ENCODE results near the gene DCXR. TPM values are rescaled to one million over a fixed set of nuclear protein-coding genes. Genes with fewer than 3 reads are reported as not detected.

DCXR gene
- total RNA-seq, 4 donors from 2014 or later = 78.6 to 135 (median 102) TPM

GRCh38 chr17:82019690-82020571 lies 17.6 kb downstream of the DCXR start:
- peaks cover 3 to 25% (median 18%) of the 10 kb centered on the region in 4 donors for H3K36me3 ChIP-seq
- DNase-seq (ENCODE audit: extremely low spot score) = no peak
- H3K4me3 ChIP-seq = no peak overlapping the region
- H3K4me1 ChIP-seq = peaks cover 26 to 48% (median 38%) of the 10 kb centered on the region in 4 donors
- H3K27ac ChIP-seq (replicated peaks in 1 of 4) = no peak overlapping the region
- intact Hi-C loops (cut with DNase I) = no loop called here
- WGBS = 55% methylated on average over 16 of the region's 34 CpGs
- no peak for TF ChIP-seq POLR2A (IDR thresholded peaks at IDR 0.05; ENCODE audit: low read depth)
- no peak for TF ChIP-seq POLR2AphosphoS5 (IDR thresholded peaks at IDR 0.05)
- peak; percentile 39 to 80 (median 58) for TF ChIP-seq CTCF (IDR thresholded peaks at IDR 0.05)
- TF ChIP-seq EP300 (IDR thresholded peaks at IDR 0.05) = no peak
- no peaks in the 10 kb centered on the region for H3K27me3 ChIP-seq
- H3K9me3 ChIP-seq = no peaks in the 10 kb centered on the region

- intact Hi-C loops (cut with DNase I) = no loop called here
- Histone ChIP-seq H3K27me3 (no peaks in the 10 kb centered on the region), H3K27ac (replicated peaks in 1 of 4) (no peak overlapping the region), H3K4me1 (peaks cover 24 to 40% (median 33%) of the 10 kb centered on the region in 4 donors), H3K9me3 (no peaks in the 10 kb centered on the region), H3K36me3 (peaks cover 3 to 25% (median 18%) of the 10 kb centered on the region in 4 donors), H3K4me3 (no peak overlapping the region)
- no peak for DNase-seq (ENCODE audit: extremely low spot score)
- 93% methylated on average over 21 of the region's 33 CpGs for WGBS
- TF ChIP-seq POLR2AphosphoS5 (IDR thresholded peaks at IDR 0.05) (no peak), POLR2A (IDR thresholded peaks at IDR 0.05; ENCODE audit: low read depth) (no peak), EP300 (IDR thresholded peaks at IDR 0.05) (no peak), CTCF (IDR thresholded peaks at IDR 0.05) (no peak)
Observed at GRCh38 chr17:82018989-82019689, 18.4 kb downstream of the DCXR start.

GRCh38 chr17:82018152-82018988 lies 19.1 kb downstream of the DCXR start:
- peaks cover 17 to 33% (median 26%) of the 10 kb centered on the region in 4 donors for H3K4me1 ChIP-seq
- H3K27ac ChIP-seq (replicated peaks in 1 of 4) = no peak overlapping the region
- intact Hi-C loops (cut with DNase I) = no loop called here
- no peak for DNase-seq (ENCODE audit: extremely low spot score)
- no peaks in the 10 kb centered on the region for H3K27me3 ChIP-seq
- peaks cover 3 to 25% (median 18%) of the 10 kb centered on the region in 4 donors for H3K36me3 ChIP-seq
- no peaks in the 10 kb centered on the region for H3K9me3 ChIP-seq
- WGBS = 66% methylated on average over 14 of the region's 19 CpGs
- TF ChIP-seq EP300 (IDR thresholded peaks at IDR 0.05) (no peak), POLR2A (IDR thresholded peaks at IDR 0.05; ENCODE audit: low read depth) (no peak), CTCF (IDR thresholded peaks at IDR 0.05) (no peak), POLR2AphosphoS5 (IDR thresholded peaks at IDR 0.05) (no peak)
- H3K4me3 ChIP-seq = no peak overlapping the region

- Histone ChIP-seq H3K9me3 (no peaks in the 10 kb centered on the region), H3K4me3 (no peak overlapping the region), H3K36me3 (peaks cover 3 to 26% (median 19%) of the 10 kb centered on the region in 4 donors), H3K27ac (replicated peaks in 1 of 4) (no peak overlapping the region), H3K4me1 (peaks cover 21 to 31% (median 26%) of the 10 kb centered on the region in 4 donors), H3K27me3 (no peaks in the 10 kb centered on the region)
- intact Hi-C loops (cut with DNase I) = no loop called here
- no peak for TF ChIP-seq EP300 (IDR thresholded peaks at IDR 0.05)
- no peak for TF ChIP-seq POLR2A (IDR thresholded peaks at IDR 0.05; ENCODE audit: low read depth)
- WGBS = 100% methylated on average over 2 of the region's 13 CpGs
- no peak for DNase-seq (ENCODE audit: extremely low spot score)
Observed at GRCh38 chr17:82017612-82018151, 19.8 kb downstream of the DCXR start.
